H4 (cell line): Measurements from ENCODE around the gene VPS35L. TPM values are rescaled to one million over a fixed set of nuclear protein-coding genes. Genes with fewer than 3 reads are reported as not detected.

Source experiments
- DNase-seq: peaks from one replicate; pipeline ENCODE4 v3.0.0-alpha.2; 2015; ENCODE audit warnings: low spot score
- total RNA-seq: library from RNA; depleted of rRNA; stranded (reverse); fragments of >200 nt; shearing (Covaris generic); gene quantifications from 2 replicates; pipeline ENCODE4 v1.2.3, GENCODE V29; 2014; rRNA removed

Gene VPS35L
- total RNA-seq = 21.5 and 32.9 TPM in 2 replicates

- DNase-seq = peak; percentile 98
Observed at GRCh38 chr16:19555186-19555937, at the start of gene VPS35L. TSS of gene VPS35L (plus strand) at chr16:19555703. CDS start at chr16:19555730, 27 bp downstream.

- DNase-seq = no peak
Observed at GRCh38 chr16:19506965-19507364, 48.5 kb upstream of the VPS35L start.

- no peak for DNase-seq
Observed at GRCh38 chr16:19507867-19508266, 47.6 kb upstream of the VPS35L start.

- no peak for DNase-seq
Observed at GRCh38 chr16:19512297-19512696, 43.2 kb upstream of the VPS35L start.

GRCh38 chr16:19513377-19514053 lies 42.0 kb upstream of the VPS35L start:
- peak; percentile 39 for DNase-seq

- no peak for DNase-seq
Observed at GRCh38 chr16:19515757-19516156, 39.7 kb upstream of the VPS35L start.

- peak; percentile 78 for DNase-seq
Observed at GRCh38 chr16:19517424-19518089, 37.9 kb upstream of the VPS35L start.

GRCh38 chr16:19518388-19518787 lies 37.1 kb upstream of the VPS35L start:
- DNase-seq = no peak

GRCh38 chr16:19520861-19521331 lies 34.6 kb upstream of the VPS35L start:
- no peak for DNase-seq

GRCh38 chr16:19521471-19522396 lies 33.8 kb upstream of the VPS35L start, which contains the start of gene GDE1:
TSS of gene GDE1 (minus strand) at chr16:19522098. CDS start at chr16:19521964, 134 bp downstream.
- DNase-seq = peak; percentile 88

- no peak for DNase-seq
Observed at GRCh38 chr16:19522397-19522732, 33.1 kb upstream of the VPS35L start.

- no peak for DNase-seq
Observed at GRCh38 chr16:19522760-19523159, 32.7 kb upstream of the VPS35L start.

- no peak for DNase-seq
Observed at GRCh38 chr16:19523184-19523558, 32.3 kb upstream of the VPS35L start.

- peak; percentile 96 for DNase-seq
Observed at GRCh38 chr16:19523559-19524355, 31.7 kb upstream of the VPS35L start, which contains the start of gene CCP110. TSS of gene CCP110 (plus strand) at chr16:19523942. CDS start at chr16:19527882, 3,940 bp downstream.

- no peak for DNase-seq
Observed at GRCh38 chr16:19524356-19524615, 31.2 kb upstream of the VPS35L start.

GRCh38 chr16:19524616-19525384 lies 30.7 kb upstream of the VPS35L start:
- DNase-seq = no peak

GRCh38 chr16:19525385-19525723 lies 30.1 kb upstream of the VPS35L start:
- no peak for DNase-seq

GRCh38 chr16:19527161-19527560 lies 28.3 kb upstream of the VPS35L start:
- DNase-seq = no peak

- DNase-seq = no peak
Observed at GRCh38 chr16:19528666-19529065, 26.8 kb upstream of the VPS35L start.

- DNase-seq = no peak
Observed at GRCh38 chr16:19532601-19533000, 22.9 kb upstream of the VPS35L start.
